Heart left ventricle (tissue), 16 donors: ENCODE results near the gene RBBP4. TPM values are rescaled to one million over a fixed set of nuclear protein-coding genes. Genes with fewer than 3 reads are reported as not detected.
"Not testable (repeated sequence)": the region's sequence is repeated elsewhere in the genome, so short reads cannot be mapped to it uniquely, and the experiment has no call there.

Experiments
- ATAC-seq, 4 donors: fragments of 200-7000 bp; cut with Tn5 transposase; one replicate each; pipeline ENCODE4 v1.9.1; 2020 to 2022; ENCODE audit warnings: moderate library complexity in 4 of 4, mild to moderate bottlenecking in 3 of 4, moderate number of reproducible peaks in 1 of 4
- DNase-seq, 5 donors: peaks; one replicate each; pipeline ENCODE4 v3.0.0-alpha.2; 2020
- H3K27ac ChIP-seq, 12 donors: fragments of 200-600 bp; sonication (generic) in 4 of 12; one replicate each; pipeline versions ENCODE4 v1.5.0 to v1.8.0; 2016 to 2022; ENCODE audit warnings: mild to moderate bottlenecking in 2 of 12
- H3K27me3 ChIP-seq, 9 donors: fragments of 200-600 bp; sonication (generic) in 2 of 9; one replicate each; pipeline versions ENCODE4 v1.5.1 to v1.8.0; 2016 to 2022; ENCODE audit warnings: mild to moderate bottlenecking in 3 of 9
- H3K36me3 ChIP-seq, 9 donors: fragments of 200-600 bp; sonication (generic) in 2 of 9; one replicate each; pipeline versions ENCODE4 v1.5.0 to v1.8.0; 2018 to 2022; ENCODE audit warnings: mild to moderate bottlenecking in 2 of 9
- H3K4me1 ChIP-seq, 12 donors: fragments of 200-600 bp; sonication (generic) in 4 of 12; one replicate each; pipeline versions ENCODE4 v1.5.0 to v1.8.0; 2016 to 2022; ENCODE audit warnings: mild to moderate bottlenecking in 3 of 12
- H3K4me3 ChIP-seq, 12 donors: fragments of 200-600 bp; sonication (generic) in 4 of 12; one replicate each; pipeline versions ENCODE4 v1.5.0 to v1.8.0; 2017 to 2022; ENCODE audit warnings: mild to moderate bottlenecking in 9 of 12, moderate library complexity in 4 of 12
- H3K9me3 ChIP-seq, 12 donors: fragments of 200-600 bp; sonication (generic) in 4 of 12; one replicate each; pipeline versions ENCODE4 v1.5.0 to v1.8.0; 2016 to 2022; ENCODE audit warnings: mild to moderate bottlenecking in 1 of 12
- POLR2A ChIP-seq, 2 donors: fragments of 450-650 bp; IDR thresholded peaks; one replicate each; pipeline ENCODE4 v1.6.1; 2017; ENCODE audit warnings: antibody characterized with exemption in 2 of 2, mild to moderate bottlenecking in 2 of 2, moderate library complexity in 2 of 2
- WGBS, 4 donors: extraction: QIAGEN DNeasy Blood & Tissue Kit in 2 of 4; methylation state at CpG; one replicate each; pipeline versions ENCODE4 v1.1.5 to v1.1.7; 2013 to 2018; 5-methylcytosine and 5-hydroxymethylcytosine counted together
- intact Hi-C, 10 donors: fragments of 100-400 bp; cut with DNase I; formaldehyde crosslinking; loops; one replicate each; pipeline versions ENCODE4 v1.11.1 to v1.14.2; 2022
- polyA plus RNA-seq, 2 donors: library from polyadenylated mRNA; stranded (reverse); fragments of 200-250 nt; gene quantifications; one replicate each; pipeline ENCODE4 v1.2.3, GENCODE V29; 2013
- total RNA-seq, 9 donors: library from RNA; depleted of rRNA in 2 of 9; stranded (reverse); fragments of >200 nt in 2 of 9; fragmentation: NEBNext Ultra II Directional in 3 of 9; extraction: Animal tissue kit (Norgen Biotek cat#: 25700) in 3 of 9; gene quantifications; one replicate each; pipeline versions ENCODE4 v1.1.0 to v1.2.4, GENCODE V29; 2016 to 2023
- TF ChIP-seq, protein P1 (sequence below), 12 donors: fragments of 200-600 bp; sonication (generic) in 4 of 12; IDR thresholded peaks; one replicate each; pipeline versions ENCODE4 v1.5.0 to v1.8.0; 2018 to 2022; ENCODE audit warnings: antibody characterized with exemption in 12 of 12, mild to moderate bottlenecking in 5 of 12
- donor health status: ischemic (EF 13 %, LVEDD 7.1; RV severe dilation, severe dysfunction).
- donor health status: healthy with polysubstance abuse.
- donor health status: DM: no; HTN: yes; CAD: no.
- donor health status: DM: no; HTN: no; CAD: no.
- donor health status: ischemic (EF 25% LVEDD 6.9; RV normal size, moderate dysfunction).
- donor health status: ischemic (EF 25% LVEDD 5.7; RV mildly dilated, moderate dysfunction).
- donor health status: healthy.
- donor health status: DM: yes; HTN: yes; CAD: no.
- donor health status: ischemic (EF 35%, LVEDD 5.7; RV mildly dilated, moderate dysfunction).
- donor health status: nonischemic (EF 11% LVEDD 7.7; RV severe dilation, severe dysfunction).
- donor health status: DM: yes; HTN: yes; CAD: no.
- donor health status: PGD.
- donor health status: ischemic (EF 29% LVEDD 5.4; RV normal size, mild dysfunction).
- donor health status: nonischemic (EF 23%, LVEDD 6.1; RV moderate dilation, normal function).

The RBBP4 gene
- total and polyA plus RNA-seq, 11 donors: 23.4 to 141 (median 93.2) TPM

GRCh38 chr1:32632829-32633228 lies 18.2 kb upstream of the RBBP4 start:
- ATAC-seq (no peak), DNase-seq (no peak)
- Histone ChIP-seq H3K27me3 (no peaks in the 10 kb centered on the region), H3K36me3 (peaks cover 0 to 71% (median 56%) of the 10 kb centered on the region in 9 donors), H3K27ac (no peak overlapping the region), H3K9me3 (no peaks in the 10 kb centered on the region), H3K4me1 (no peaks in the 10 kb centered on the region), H3K4me3 (no peak overlapping the region)
- no peak for TF ChIP-seq POLR2A (IDR thresholded peaks at IDR 0.05)
- TF ChIP-seq, protein P1, sequence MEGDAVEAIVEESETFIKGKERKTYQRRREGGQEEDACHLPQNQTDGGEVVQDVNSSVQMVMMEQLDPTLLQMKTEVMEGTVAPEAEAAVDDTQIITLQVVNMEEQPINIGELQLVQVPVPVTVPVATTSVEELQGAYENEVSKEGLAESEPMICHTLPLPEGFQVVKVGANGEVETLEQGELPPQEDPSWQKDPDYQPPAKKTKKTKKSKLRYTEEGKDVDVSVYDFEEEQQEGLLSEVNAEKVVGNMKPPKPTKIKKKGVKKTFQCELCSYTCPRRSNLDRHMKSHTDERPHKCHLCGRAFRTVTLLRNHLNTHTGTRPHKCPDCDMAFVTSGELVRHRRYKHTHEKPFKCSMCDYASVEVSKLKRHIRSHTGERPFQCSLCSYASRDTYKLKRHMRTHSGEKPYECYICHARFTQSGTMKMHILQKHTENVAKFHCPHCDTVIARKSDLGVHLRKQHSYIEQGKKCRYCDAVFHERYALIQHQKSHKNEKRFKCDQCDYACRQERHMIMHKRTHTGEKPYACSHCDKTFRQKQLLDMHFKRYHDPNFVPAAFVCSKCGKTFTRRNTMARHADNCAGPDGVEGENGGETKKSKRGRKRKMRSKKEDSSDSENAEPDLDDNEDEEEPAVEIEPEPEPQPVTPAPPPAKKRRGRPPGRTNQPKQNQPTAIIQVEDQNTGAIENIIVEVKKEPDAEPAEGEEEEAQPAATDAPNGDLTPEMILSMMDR (IDR thresholded peaks at IDR 0.05): no peak
- intact Hi-C loops: no loop called here
- WGBS, 4 donors: 77 to 85% (median 82%) methylated on average over 2 of the region's 2 CpGs

DNA sequence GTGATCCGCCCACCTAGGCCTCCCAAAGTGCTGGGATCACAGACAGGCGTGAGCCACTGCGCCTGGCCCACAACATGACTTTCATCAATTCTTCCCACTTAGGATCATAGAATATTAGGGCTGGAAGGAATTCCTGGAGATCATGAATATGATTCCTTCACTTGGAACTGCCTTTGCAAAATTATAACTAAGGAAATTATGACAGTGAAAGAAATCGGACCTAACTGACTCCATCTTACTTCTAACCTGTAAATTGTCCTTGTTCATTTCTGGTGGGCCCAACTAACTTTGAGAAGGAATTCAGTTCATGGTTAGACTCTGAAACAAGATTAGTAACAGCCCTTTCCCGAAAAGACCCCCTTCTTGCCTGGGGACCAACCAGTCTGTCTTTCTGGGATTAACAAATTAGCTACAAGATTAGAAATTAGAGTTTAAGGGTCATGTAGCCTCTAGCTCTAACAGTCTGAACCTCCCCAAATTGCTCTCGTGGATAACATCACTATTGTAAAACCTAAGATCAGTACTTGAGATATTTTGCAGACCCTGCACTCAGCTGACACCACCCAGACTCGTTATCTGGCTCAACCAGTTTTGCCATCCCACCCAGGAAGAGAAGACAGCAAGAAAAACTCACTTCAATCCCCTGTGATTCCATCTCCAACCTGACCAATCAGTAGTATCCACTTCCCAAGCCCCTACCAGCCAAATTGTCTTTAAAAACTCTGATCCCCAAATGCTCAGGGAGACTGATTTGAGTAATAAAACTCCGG lies 15.3 kb upstream of the RBBP4 start:
- intact Hi-C loops: no loop called here
- no peak for TF ChIP-seq POLR2A (IDR thresholded peaks at IDR 0.05)
- TF ChIP-seq, protein P1 (IDR thresholded peaks at IDR 0.05): no peak
- H3K36me3 ChIP-seq: peaks cover 0 to 55% (median 37%) of the 10 kb centered on the region in 9 donors
- H3K4me1 ChIP-seq: no peaks in the 10 kb centered on the region
- H3K9me3 ChIP-seq: no peaks in the 10 kb centered on the region
- H3K27ac ChIP-seq: no peak overlapping the region
- no peak for ATAC-seq
- H3K27me3 ChIP-seq: no peaks in the 10 kb centered on the region
- WGBS, 4 donors: 91 to 97% (median 95%) methylated on average over 8 of the region's 8 CpGs
- DNase-seq: no peak
- no peak overlapping the region for H3K4me3 ChIP-seq

- Histone ChIP-seq H3K36me3 (peaks cover 0 to 41% (median 24%) of the 10 kb centered on the region in 9 donors), H3K9me3 (no peaks in the 10 kb centered on the region), H3K27me3 (no peaks in the 10 kb centered on the region), H3K4me3 (no peak overlapping the region), H3K4me1 (no peaks in the 10 kb centered on the region), H3K27ac (peak overlapping the region in 1 of 12 donors; percentile 51)
- TF ChIP-seq POLR2A (IDR thresholded peaks at IDR 0.05): no peak
- TF ChIP-seq, protein P1 (IDR thresholded peaks at IDR 0.05): no peak
- ATAC-seq (no peak), DNase-seq (no peak)
- WGBS, 4 donors: 87 to 91% (median 89%) methylated on average over 16 of the region's 16 CpGs
- intact Hi-C loops: no loop called here
Measured at GRCh38 chr1:32636914-32637645, 13.9 kb upstream of the RBBP4 start.

GRCh38 chr1:32639489-32640075 lies 11.4 kb upstream of the RBBP4 start:
- Histone ChIP-seq H3K4me3 (no peak overlapping the region), H3K27ac (no peak overlapping the region), H3K9me3 (no peaks in the 10 kb centered on the region), H3K27me3 (no peaks in the 10 kb centered on the region), H3K4me1 (no peaks in the 10 kb centered on the region), H3K36me3 (peaks cover 0 to 18% (median 3%) of the 10 kb centered on the region in 9 donors)
- intact Hi-C loops: no loop called here
- no peak for ATAC-seq
- DNase-seq: no peak
- 88 to 97% (median 95%) methylated on average over 1 of the region's 1 CpG for WGBS, 4 donors
- no peak for TF ChIP-seq POLR2A (IDR thresholded peaks at IDR 0.05)
- TF ChIP-seq, protein P1 (IDR thresholded peaks at IDR 0.05): no peak

GRCh38 chr1:32642292-32642827 lies 8.6 kb upstream of the RBBP4 start:
- intact Hi-C loops, H3K4me1 ChIP-seq, ATAC-seq, H3K27ac ChIP-seq, DNase-seq, H3K4me3 ChIP-seq, H3K9me3 ChIP-seq, H3K27me3 ChIP-seq: not testable (repeated sequence)
- peaks cover 0 to 31% (median 7%) of the 10 kb centered on the region in 9 donors for H3K36me3 ChIP-seq
- 70 to 79% (median 75%) methylated on average over 8 of the region's 8 CpGs for WGBS, 4 donors
